LoVo (cell line): ENCODE results near the gene KRTAP4-1.
"Not testable (repeated sequence)": the region's sequence is repeated elsewhere in the genome, so short reads cannot be mapped to it uniquely, and the experiment has no call there.

Source experiments
- DNase-seq: peaks from one replicate; pipeline ENCODE4 v3.0.0-alpha.2; 2016; ENCODE audit warnings: low spot score

KRTAP4-1 gene

GRCh38 chr17:41184480-41184961 is at the start of gene KRTAP4-1:
Gene KRTAP4-1 (minus strand): TSS chr17:41184911. CDS start chr17:41184854, 57 bp downstream.
- no peak for DNase-seq

GRCh38 chr17:41232399-41233105 is 47.8 kb upstream of the KRTAP4-1 start, which contains the start of gene KRTAP9-3:
Gene KRTAP9-3 (plus strand): TSS chr17:41232449. CDS start chr17:41232502, 53 bp downstream.
- not testable (repeated sequence) for DNase-seq

- no peak for DNase-seq
These were observed 47.0 kb upstream of the KRTAP4-1 start for GRCh38 chr17:41231731-41232130.

DNA sequence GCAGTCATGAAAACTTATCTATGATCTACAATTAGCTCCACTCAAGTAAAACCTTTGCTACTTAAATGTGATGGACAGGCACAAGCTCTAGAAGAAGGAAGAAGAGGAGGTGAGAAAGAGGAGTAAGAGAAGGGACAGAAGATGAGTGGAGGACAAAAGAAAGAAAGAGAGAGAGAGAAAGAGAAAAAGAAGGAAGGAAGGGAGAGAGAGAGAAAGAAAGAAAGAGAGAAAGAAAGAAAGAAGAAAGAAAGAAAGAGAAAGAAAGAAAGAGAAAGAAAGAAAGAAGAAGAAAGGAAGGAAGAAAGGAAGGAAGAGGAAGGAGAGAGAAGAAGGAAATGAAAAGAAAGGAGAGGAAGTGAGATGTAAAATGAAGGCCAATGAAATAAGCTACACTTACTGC is 45.4 kb upstream of the KRTAP4-1 start:
- no peak for DNase-seq

- not testable (repeated sequence) for DNase-seq
These were observed 41.9 kb upstream of the KRTAP4-1 start, which contains the start of gene KRTAP9-2 for GRCh38 chr17:41226598-41227095. Gene KRTAP9-2 (plus strand): TSS chr17:41226648. CDS start chr17:41226655, 7 bp downstream.

GRCh38 chr17:41226051-41226450 is 41.3 kb upstream of the KRTAP4-1 start:
- no peak for DNase-seq

GRCh38 chr17:41223821-41224220 is 39.1 kb upstream of the KRTAP4-1 start:
- DNase-seq: no peak

GRCh38 chr17:41215681-41216080 is 31.0 kb upstream of the KRTAP4-1 start:
- no peak for DNase-seq

- no peak for DNase-seq
These were observed 27.9 kb upstream of the KRTAP4-1 start for GRCh38 chr17:41212524-41213169.

DNA sequence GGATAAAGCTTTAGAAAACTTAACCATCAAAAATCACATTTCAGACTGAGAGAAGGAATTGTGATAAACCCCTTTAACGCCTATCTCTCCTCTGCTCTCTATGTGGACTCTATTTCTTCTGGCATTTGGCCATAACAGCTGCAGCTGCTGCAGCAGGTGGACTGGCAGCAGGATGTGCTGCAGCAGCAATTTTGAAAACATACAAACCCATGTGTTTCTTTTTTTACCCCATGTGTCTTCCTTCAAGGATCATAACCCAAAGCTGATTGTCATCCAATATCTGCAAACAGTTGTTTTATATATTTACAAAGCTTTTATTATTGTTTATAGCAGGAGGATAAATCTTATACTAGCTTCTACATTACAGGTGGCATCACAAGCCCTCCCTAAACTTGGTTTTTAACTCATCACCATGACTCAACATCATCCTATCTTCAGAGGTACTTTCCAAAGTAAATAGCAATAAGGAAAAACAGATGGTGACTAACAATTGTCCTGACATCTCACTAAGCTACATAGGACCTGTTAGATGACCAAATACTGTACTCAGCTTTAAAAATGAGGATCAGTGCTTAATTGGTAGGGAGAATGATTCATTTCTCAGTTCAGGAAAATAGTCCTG is 27.2 kb upstream of the KRTAP4-1 start:
- DNase-seq: no peak

- no peak for DNase-seq
These were observed 14.8 kb upstream of the KRTAP4-1 start for GRCh38 chr17:41199421-41200078.

- DNase-seq: no peak
These were observed 11.4 kb upstream of the KRTAP4-1 start for GRCh38 chr17:41196068-41196467.

DNA sequence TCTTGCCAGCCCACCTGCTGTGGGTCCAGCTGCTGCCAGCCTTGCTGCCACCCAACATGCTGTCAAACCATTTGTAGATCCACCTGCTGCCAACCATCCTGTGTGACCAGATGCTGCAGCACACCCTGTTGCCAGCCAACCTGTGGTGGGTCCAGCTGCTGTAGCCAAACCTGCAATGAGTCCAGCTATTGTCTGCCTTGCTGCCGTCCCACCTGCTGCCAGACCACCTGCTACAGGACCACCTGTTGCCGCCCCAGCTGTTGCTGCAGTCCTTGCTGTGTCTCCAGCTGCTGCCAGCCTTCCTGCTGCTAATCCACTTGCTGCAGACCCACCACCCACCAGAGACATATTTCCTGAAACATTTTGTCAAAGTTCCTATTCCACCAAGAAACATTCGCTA is 5.6 kb upstream of the KRTAP4-1 start:
- no peak for DNase-seq

DNA sequence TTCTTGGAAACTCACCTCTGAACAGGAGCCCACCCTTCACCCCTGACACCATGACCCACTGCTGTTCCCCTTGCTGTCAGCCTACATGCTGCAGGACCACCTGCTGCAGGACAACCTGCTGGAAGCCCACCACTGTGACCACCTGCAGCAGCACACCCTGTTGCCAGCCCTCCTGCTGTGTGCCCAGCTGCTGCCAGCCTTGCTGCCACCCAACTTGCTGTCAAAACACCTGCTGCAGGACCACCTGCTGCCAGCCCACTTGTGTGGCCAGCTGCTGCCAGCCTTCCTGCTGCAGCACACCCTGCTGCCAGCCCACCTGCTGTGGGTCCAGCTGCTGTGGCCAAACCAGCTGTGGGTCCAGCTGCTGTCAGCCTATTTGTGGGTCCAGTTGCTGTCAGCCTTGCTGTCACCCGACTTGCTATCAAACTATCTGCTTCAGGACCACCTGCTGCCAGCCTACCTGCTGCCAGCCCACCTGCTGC is 5.2 kb upstream of the KRTAP4-1 start, which contains the start of gene KRTAP9-1:
Gene KRTAP9-1 (plus strand): TSS at position 51 of the 482 bp plus-strand sequence. CDS start 0 bp downstream, at position 51.
- not testable (repeated sequence) for DNase-seq

GRCh38 chr17:41186872-41187271 is 2.2 kb upstream of the KRTAP4-1 start:
- no peak for DNase-seq

DNA sequence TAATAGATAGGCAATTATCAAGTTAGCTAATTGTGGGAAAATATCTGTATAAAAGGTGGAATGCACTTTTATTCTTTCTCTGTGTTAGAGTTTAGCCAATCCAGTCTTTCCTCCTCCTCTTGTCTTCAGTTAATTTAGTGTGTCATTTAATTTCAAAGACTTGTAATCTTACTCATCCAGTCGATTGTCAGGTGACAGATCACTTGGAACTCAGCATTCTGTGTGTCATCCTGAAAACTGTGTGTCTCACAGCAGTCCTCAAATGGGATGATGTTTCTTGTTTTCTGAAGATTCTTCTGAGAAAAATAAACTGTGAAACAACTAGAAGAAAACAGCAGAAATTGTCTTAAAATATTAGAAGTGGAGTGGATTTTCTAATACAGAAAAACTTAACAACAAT is 290 bp upstream of the KRTAP4-1 start:
- no peak for DNase-seq

- DNase-seq: no peak
These were observed 5.7 kb downstream of the KRTAP4-1 start for GRCh38 chr17:41178843-41179616.

DNA sequence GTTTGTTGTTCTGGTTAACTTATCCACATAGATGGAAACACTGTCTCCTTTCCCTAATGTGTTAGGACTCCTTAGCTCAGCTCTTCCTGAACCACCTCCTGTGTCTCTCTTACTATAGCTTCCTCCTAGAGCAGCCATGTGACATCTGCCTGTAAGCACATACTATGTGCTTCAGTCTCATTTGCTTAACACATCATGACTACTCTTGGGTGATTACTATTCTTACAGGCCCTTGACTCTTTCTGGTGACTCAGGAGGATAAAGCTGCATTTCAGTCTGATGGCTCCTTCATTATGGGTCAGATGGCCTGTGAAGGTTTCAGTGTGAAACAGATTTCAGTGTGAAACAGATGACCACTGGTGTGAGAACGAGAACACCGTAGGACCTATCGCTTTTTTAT is 6.4 kb downstream of the KRTAP4-1 start:
- DNase-seq: no peak

- no peak for DNase-seq
These were observed 6.9 kb downstream of the KRTAP4-1 start, which contains the start of gene KRTAP4-2 for GRCh38 chr17:41177727-41178271. Gene KRTAP4-2 (minus strand): TSS chr17:41178221. CDS start chr17:41178164, 57 bp downstream.

DNA sequence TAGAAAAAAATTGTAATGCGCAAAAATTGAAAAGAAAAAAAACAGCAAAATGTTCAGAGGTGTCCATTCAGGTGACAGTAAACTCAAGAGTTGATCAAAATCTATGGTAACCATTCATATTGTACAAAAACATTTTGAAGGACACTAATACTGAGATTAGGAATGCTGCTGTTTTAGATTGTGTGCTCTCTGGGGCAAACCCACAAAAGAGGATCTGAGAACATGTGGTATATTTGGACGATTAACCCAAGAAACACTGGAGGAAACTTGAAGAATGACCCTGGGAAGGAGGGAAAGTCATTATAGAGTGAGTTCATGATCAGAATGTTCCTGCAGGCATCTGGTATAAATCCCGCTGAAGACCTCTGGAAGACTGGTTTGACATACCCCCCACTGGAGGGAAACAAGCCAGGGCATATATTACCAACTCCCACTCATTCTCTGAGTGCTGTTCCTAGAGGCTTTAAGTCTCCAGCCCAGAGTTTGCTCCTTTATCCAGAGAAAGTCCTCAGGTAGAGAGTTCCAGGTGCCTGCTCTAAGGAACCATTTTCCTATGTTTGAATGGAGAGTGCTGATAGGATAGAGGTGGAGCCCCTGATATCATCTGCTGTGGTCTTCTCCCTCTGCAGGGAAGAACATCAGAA is 7.8 kb downstream of the KRTAP4-1 start:
- no peak for DNase-seq
